SK-N-MC (cell line): ENCODE data around the gene BRICD5.

ENCODE experiments used
- EZH2 ChIP-seq: fragments of 200-600 bp; sonication (generic); IDR thresholded peaks from one replicate; pipeline ENCODE4 v1.6.1; 2017; ENCODE audit warnings: antibody characterized with exemption
- POLR2AphosphoS5 ChIP-seq: IDR thresholded peaks from 2 replicates; pipeline ENCODE4 v1.6.1; 2012; ENCODE audit warnings: mild to moderate bottlenecking, low read depth, low read length, borderline replicate concordance

DNA sequence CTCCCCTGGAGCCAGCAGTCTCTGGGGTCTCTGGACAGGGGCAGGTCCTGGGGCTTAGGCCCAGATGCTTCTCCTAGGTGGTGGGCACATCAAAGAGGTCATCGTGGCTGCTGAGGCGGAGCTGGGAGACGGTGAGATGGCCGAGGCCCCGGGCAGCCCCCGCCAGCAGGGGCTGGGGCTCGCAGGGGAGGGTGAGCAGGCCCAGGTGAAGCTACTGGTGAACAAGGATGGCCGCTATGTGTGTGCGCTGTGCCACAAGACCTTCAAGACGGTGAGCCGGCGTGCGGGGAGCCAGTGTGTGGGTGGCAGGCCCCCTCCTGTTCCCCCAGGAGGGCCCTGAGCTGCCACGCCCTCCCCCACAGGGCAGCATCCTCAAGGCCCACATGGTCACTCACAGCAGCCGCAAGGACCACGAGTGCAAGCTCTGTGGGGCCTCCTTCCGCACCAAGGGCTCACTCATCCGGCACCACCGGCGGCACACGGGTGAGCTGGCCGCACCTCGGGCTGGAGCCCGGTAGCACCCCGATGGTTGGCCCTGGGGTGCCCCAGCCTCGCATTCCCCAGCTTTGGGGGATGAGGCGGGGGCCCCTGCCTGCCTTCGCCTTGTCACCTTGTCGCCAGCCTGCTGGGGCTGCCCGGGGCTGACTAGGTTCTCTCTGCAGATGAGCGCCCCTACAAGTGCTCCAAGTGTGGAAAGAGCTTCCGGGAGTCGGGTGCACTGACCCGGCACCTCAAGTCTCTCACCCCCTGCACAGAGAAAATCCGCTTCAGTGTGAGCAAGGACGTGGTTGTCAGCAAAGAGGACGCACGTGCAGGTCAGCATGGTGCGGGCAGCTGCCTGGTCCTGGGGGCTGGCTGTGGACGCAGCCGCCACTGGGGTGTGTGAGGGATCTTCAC, 21.7 kb upstream of the BRICD5 start:
- TF ChIP-seq POLR2AphosphoS5: no peak
- no peak for TF ChIP-seq EZH2
